Activated CD8-positive, alpha-beta T cell treated with anti-CD3 and anti-CD28 coated beads, Interleukin-2, amount 10 ng/mL, durations not matched to agents 7 days and 5 days (primary cell): ENCODE data around the gene ALX4. TPM values are rescaled to one million over a fixed set of nuclear protein-coding genes. Genes with fewer than 3 reads are reported as not detected.

Experiments
- ATAC-seq: fragments of 150-1000 bp; cut with Tn5 transposase; one replicate; pipeline ENCODE4 v1.10.0; 2021; ENCODE audit warnings: moderate library complexity
- CTCF ChIA-PET: fragments of 350-600 bp; sonication (Branson Sonifier 250); formaldehyde crosslinking; loops from one replicate; lab custom pipeline; 2021; ENCODE audit warnings: antibody characterized with exemption; lab: Charles Lee
- POLR2A ChIA-PET: fragments of 350-600 bp; sonication (Branson Sonifier 250); formaldehyde crosslinking; loops from one replicate; lab custom pipeline; 2021; ENCODE audit warnings: antibody characterized with exemption; lab: Charles Lee
- DNase-seq: peaks from one replicate; pipeline ENCODE4 v3.0.0-alpha.2; 2020
- H3K27ac Mint-ChIP-seq: one replicate; pipeline ENCODE4 v1.8.0; 2021; ENCODE audit warnings: mild to moderate bottlenecking, mixed read lengths
- H3K27me3 Mint-ChIP-seq: one replicate; pipeline ENCODE4 v1.8.0; 2021; ENCODE audit warnings: low read depth, mixed read lengths
- H3K36me3 Mint-ChIP-seq: one replicate; pipeline ENCODE4 v1.8.0; 2021; ENCODE audit warnings: low read depth, mixed read lengths
- H3K4me1 Mint-ChIP-seq: one replicate; pipeline ENCODE4 v1.8.0; 2021; ENCODE audit warnings: low read depth, mixed read lengths
- H3K4me3 Mint-ChIP-seq: one replicate; pipeline ENCODE4 v1.8.0; 2021; ENCODE audit warnings: mild to moderate bottlenecking, mixed read lengths
- H3K9me3 Mint-ChIP-seq: one replicate; pipeline ENCODE4 v1.8.0; 2022; ENCODE audit warnings: mixed read lengths; ENCODE audit not compliant: insufficient read depth
- total RNA-seq, 2 experiments: library from RNA; stranded (reverse); gene quantifications; one replicate each; pipeline ENCODE4 v1.2.3, GENCODE V29; 2021

The ALX4 gene
- total RNA-seq, 2 experiments from 2014 or later, result not detected

DNA sequence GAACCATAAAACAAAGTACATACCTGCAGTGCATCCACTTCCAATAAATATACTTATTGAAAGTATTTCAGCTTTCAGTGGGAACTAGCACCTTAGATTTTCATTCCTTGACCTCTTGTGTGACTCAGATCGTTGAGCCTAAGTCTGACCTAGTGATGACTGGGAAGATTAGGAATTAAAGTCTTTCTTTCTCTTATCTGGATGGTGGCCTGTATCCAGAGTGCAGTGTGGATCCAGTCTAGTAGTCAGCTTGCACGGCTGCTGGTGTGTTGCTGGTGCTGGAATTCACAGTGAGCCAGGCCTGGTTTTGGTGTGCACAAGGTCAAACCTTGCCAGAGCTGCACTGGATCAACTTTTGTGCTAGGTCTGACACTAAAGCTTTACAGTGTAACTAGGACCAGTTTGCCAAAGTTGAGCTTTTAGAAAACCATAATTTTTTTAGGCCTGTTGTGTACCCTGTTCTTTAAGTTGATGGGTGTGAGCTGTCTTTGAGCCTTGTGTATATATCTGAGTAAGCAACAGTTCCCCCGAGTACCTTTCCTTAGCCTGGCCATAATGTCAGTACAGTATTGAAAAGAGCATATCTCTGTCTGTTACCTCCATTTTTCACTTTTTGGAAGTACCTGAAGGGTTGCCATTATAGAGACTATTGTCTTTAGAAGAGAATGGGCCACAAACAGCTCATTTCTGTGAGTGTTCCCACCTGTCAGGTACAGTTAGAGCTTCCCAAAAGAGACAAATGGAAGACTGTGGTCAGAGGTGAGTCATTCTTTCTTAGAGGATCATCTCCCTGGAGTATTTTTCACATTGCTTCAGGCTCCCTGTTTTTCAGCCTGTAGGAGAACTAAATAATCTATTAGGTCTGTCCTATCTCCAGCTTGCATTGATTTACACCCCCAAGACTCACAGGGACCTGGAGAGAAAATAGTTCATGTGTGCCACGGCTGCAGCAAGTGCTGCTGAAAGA lies 89.8 kb downstream of the ALX4 start:
- ChIA-PET POLR2A (no interaction called here), CTCF (no interaction called here)
- Mint-ChIP-seq H3K36me3 (no peaks in the 10 kb centered on the region), H3K9me3 (no peaks in the 10 kb centered on the region), H3K4me1 (no peaks in the 10 kb centered on the region), H3K4me3 (no peak overlapping the region), H3K27ac (no peak overlapping the region), H3K27me3 (no peaks in the 10 kb centered on the region)
- DNase-seq (no peak), ATAC-seq (no peak)

GRCh38 chr11:44217432-44217831 lies 92.5 kb downstream of the ALX4 start:
- POLR2A ChIA-PET, result no interaction called here
- Mint-ChIP-seq H3K27me3 (no peaks in the 10 kb centered on the region), H3K4me1 (no peaks in the 10 kb centered on the region), H3K27ac (no peak overlapping the region), H3K36me3 (no peaks in the 10 kb centered on the region), H3K9me3 (no peaks in the 10 kb centered on the region), H3K4me3 (no peak overlapping the region)
- no peak for ATAC-seq
- no peak for DNase-seq
- CTCF ChIA-PET, result no interaction called here

DNA sequence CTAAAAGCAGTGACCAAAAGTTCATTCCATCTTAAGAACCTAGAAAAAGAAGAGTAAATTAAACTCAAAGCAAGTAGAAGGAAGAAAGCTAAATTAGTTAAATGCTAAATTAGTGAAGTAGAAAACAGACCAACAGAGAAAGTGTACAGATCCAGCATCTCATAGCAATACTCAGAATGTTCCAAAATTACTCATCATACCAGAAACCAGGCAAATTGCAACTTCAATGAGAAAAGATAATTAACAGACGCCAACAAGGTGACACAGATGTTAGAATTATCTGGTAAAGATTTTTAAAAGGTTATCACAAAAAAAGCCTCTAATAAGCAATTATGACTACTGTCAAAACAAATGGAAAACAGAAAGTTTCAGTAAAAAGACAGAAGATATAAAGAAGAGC lies 96.8 kb downstream of the ALX4 start:
- ATAC-seq (no peak), DNase-seq (no peak)
- no peak overlapping the region for H3K4me3 Mint-ChIP-seq
- peaks cover 10% of the 10 kb centered on the region for H3K36me3 Mint-ChIP-seq
- ChIA-PET CTCF (interaction anchor here (0.7 to 0.9 kb wide), 2 partner anchors 12 to 160 kb away, joined by 3 read pairs; no protein-coding TSS in a partner anchor), POLR2A (no interaction called here)
- H3K4me1 Mint-ChIP-seq, result no peaks in the 10 kb centered on the region
- H3K9me3 Mint-ChIP-seq, result no peaks in the 10 kb centered on the region
- H3K27ac Mint-ChIP-seq, result no peak overlapping the region
- H3K27me3 Mint-ChIP-seq, result no peaks in the 10 kb centered on the region

GRCh38 chr11:44212128-44212527 lies 97.8 kb downstream of the ALX4 start:
- ChIA-PET CTCF (no interaction called here), POLR2A (no interaction called here)
- ATAC-seq, result no peak
- H3K36me3 Mint-ChIP-seq, result peaks cover 13% of the 10 kb centered on the region
- no peak overlapping the region for H3K27ac Mint-ChIP-seq
- DNase-seq, result no peak
- H3K4me1 Mint-ChIP-seq, result no peaks in the 10 kb centered on the region
- H3K27me3 Mint-ChIP-seq, result no peaks in the 10 kb centered on the region
- H3K9me3 Mint-ChIP-seq, result no peaks in the 10 kb centered on the region
- no peak overlapping the region for H3K4me3 Mint-ChIP-seq

Other genes starting within 250 kb of the ALX4 start
- 1 to 10 TPM; 8.7 to 9.0 TPM for gene ACCS, start 243.9 kb downstream of the ALX4 start, total RNA-seq
- gene EXT2, start 214.5 kb downstream of the ALX4 start, total RNA-seq, result 10 to 100 TPM; 18.4 to 22.5 TPM